Gastroesophageal sphincter (tissue), 3 donors: ENCODE results near the gene SERPINA4.

ENCODE experiments used
- CTCF ChIP-seq, 4 experiments: fragments of 200-600 bp in 2 of 4; fragments of 450-650 bp in 2 of 4; sonication (generic) in 1 of 4; IDR thresholded peaks; one replicate each; pipeline ENCODE4 v1.5.1; 2017 to 2019; ENCODE audit warnings: antibody characterized with exemption in 4 of 4, mild to moderate bottlenecking in 2 of 4, moderate library complexity in 2 of 4
- EP300 ChIP-seq: sonication (generic); formaldehyde crosslinking; IDR thresholded peaks from one replicate; pipeline ENCODE4 v1.6.1; 2017; ENCODE audit warnings: antibody characterized with exemption, mild to moderate bottlenecking
- POLR2A ChIP-seq, 2 donors: fragments of 450-650 bp; IDR thresholded peaks; one replicate each; pipeline ENCODE4 v1.6.1; 2017; ENCODE audit warnings: antibody characterized with exemption in 2 of 2, mild to moderate bottlenecking in 2 of 2, moderate library complexity in 1 of 2
- POLR2AphosphoS5 ChIP-seq: sonication (generic); formaldehyde crosslinking; IDR thresholded peaks from one replicate; pipeline ENCODE4 v1.6.1; 2017; ENCODE audit warnings: antibody characterized with exemption

- TF ChIP-seq CTCF (IDR thresholded peaks at IDR 0.05) (no peak), POLR2A (IDR thresholded peaks at IDR 0.05) (no peak), POLR2AphosphoS5 (no peak), EP300 (no peak)
Measured at GRCh38 chr14:94574336-94574735, 13.1 kb downstream of the SERPINA4 start.
